ENCODE measurements around the gene SHB.

Gene SHB

DNA sequence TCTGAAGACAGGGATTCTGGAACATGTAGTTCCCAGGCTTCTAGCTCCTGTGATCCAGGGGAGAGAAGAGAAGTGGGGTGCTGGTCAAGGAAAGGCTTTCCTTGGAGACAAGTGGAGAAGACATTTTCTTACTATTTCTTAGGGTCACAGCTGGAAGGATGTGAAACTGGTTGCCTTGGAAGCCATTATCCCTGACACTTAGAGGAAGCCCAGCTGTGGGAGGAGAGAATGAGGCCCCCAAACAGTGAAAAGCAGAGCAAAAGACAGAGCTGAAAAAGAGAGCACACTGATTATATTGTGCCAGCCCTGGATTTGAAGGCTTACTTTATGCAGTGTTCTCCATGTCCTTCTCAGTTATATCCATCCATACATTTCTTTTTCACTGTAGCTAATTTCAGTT, 17.5 kb upstream of the SHB start:
- DNase-seq (ENCODE audit: low read depth) = no peak

DNA sequence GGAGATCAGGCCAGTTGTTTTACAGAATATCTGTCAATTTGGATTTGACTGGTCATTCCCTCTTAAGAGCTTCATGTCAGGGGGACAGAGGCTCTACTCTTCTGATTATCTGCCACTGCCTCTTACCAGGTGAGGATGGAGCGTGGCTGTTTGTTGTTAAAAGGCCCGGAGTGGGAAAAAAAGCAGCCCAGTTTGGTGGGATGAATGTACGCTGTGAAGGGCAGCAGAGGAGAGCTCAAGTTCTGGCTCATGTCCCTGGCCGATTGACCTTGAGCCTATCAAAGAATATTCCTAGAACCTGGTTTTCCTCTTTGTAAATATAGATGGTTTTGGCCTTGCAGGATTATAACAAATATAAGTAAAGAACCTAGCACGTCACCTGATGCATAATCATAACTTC, 16.3 kb upstream of the SHB start:
- no peak for DNase-seq (ENCODE audit: low read depth)

DNA sequence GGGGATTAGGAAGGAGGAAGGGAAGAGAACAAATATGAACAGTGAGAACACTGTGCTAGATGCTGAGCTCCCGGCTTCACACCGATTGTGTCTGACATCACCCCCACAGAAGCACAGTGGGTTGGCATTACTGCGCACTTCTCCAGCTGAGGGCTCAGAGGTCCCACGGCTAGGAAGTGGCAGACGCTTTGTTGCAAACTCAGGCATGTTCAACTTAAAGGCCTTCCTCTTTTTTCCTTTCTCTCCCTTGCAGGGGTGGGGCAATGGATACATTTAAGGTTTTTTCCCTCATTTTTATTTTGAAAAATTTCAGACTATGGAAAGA, 15.5 kb upstream of the SHB start:
- no peak for DNase-seq (ENCODE audit: low read depth)

DNA sequence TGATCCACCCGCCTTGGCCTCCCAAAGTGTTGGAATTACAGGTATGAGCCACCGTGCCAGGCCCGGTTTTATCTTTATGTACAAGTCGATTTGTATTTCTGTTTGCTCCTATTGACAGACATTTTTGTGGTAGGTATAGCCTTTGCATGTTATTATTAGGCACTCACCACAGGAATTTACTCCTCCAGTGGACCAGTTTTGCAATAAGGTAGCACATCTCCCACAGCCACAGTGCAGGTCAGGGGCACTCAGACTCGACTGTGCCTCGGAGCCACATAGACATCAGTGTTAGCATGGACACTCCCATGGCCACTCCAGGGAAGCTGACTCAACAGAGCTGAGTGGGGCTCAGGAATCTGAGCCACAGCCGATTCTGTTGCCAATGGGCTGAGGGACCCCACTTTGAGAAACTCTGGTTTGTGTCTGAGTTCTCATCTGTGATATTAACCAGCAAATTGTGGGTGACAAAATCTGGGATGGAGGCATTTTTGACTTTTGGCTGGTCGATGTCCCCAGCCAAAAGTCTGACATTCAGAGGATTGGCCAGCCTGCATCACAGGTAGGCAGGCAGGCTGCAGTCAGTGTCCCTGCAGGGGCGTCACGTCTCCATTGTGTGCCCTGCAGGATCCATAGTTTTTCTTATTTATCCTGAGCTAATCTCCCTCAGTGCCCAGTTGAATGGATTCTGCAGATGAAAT, 15.0 kb upstream of the SHB start:
- DNase-seq (ENCODE audit: low read depth) = no peak

DNA sequence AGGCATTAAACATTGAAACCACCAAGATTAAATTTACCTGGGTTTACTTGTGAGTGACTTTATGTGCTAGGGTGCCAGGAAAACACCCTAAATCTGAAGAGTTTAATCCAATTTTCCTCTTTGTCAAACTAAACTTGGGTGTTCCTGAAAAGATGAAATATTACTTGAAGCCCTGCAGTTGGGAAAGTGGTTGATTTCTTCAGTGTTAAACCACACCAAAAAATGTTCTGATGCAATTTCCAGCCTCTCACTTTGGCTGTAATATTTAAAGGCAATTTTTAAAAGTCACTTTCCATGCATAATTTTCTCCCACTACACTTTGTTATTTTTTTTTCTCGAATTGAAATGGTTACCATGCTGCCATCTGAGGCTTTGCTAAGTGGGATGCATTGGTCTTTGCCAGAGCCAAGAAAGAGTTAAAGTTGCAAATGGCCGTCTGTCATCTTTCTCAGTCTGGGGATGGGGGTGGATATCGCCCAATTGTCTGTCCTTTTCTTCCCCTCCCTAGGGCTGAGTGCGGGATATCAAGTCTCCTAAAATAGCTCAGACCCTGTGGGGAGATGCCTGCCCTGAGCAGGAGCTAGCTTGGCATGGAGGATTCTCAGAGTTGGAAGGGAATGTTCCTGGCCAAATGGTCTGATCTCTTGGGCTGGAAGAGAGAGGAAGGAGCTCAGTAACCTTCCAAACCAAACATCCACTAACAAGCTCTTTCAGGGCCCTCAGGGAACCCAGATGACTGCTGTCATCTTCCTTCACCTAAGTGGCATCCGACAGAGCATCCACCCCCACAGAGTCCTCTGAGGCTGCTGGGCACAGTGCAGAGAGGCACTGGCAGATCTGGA, 13.6 kb upstream of the SHB start:
- DNase-seq (ENCODE audit: low read depth) = no peak

DNA sequence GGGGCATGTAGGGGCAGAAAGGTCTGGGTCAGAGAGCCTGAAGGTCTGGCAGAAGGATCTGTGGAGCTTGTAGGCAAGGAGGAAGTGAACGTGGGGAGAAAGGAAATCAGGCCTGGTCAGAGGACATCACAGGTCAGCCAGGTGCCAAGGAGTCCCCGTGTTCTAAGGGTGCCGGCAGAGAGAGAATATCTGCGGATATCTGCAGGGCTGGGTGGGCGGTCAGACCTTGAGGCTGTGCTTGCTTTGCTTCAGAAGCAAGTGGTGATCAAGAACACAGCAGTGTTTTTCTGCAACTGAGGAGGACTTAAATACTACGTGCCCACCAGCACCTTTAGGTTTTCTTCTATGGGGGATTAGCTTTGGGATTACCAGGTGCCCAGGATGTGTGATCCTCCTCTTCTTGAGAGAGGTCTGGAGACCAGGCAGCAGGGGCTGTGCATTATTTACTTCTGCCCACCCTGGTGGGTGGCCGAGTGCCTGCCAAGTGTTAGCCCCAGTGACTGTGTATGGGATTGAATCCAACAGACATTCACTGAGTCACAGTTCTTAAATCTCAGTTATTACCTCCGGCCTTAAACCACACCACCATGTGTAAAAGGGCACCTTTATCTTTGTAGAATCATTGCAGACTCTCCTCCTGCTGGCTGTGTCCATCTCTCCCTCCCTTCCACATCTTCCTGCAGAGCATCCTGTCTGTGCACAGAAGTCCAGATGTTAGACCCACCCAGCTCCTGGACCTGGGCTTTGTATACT, 12.5 kb upstream of the SHB start:
- no peak for DNase-seq (ENCODE audit: low read depth)

DNA sequence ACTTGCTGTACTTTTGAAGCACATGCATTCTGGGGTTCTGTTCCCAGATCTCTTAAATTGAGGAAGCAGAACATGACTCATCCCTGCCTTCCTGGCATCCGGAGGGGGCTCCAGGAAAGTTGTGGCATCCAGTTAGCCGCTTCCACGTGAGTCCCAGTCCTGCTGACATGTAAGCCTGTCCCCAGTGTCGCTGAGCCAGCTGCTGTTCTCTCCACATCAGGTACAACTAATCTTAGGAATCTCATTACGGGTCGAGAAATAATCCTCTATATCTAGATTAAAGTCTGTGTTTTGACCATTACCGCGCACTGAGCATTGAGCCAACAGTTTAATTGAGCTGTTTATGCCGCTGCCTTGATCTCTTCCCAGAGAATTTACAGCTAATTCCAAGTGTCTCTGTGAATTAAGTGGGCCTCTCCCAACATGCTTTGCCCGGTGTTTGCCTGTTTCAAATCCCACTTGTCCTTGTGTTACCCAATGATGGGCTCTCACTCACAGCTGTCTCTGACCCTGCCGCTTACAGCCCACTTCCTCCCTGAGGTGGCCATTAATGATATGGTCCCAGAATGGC, 10.5 kb upstream of the SHB start:
- no peak for DNase-seq (ENCODE audit: low read depth)

DNA sequence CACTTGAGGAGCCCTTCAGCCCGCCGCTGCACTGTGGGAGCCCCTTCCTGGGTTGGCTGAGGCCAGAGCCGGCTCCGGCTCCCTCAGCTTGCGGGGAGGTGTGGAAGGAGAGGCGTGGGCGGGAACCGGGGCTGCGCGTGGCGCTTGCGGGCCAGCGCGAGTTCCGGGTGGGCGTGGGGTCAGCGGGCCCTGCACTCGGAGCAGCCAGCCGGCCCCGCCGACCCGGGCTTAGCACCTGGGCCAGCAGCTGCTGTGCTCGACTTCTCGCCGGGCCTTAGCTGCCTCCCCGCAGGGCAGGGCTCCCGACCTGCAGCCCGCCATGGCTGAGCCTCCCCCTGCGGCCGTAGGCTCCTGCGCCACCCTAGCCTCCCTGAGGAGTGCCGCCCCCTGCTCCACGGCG, 6.2 kb upstream of the SHB start:
- no peak for DNase-seq (ENCODE audit: low read depth)

DNA sequence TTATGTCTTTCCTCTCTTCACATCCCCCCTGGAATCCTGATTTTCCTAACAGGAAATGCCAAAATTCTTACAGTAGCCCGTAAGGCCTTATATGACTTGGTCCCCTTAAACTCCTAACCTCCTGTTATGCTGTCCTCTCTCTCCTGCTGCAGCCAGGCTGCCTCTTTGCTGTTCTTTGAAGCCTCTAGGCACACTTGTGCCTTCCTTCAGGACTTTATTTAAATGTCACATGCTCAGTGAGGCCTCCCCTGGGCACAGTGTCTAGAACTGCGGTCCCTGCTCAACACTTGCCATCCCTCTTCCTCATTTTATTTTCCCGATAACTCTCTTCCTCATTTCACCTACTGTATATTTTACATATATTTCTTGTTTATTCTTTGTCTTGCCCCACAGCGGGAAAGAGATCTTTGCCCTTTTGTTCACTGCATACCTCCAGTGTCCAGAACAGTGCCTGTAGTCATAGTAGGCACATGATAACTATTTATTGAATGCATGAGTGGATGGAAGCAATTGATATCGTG, 5.5 kb upstream of the SHB start:
- DNase-seq (ENCODE audit: low read depth) = no peak

DNA sequence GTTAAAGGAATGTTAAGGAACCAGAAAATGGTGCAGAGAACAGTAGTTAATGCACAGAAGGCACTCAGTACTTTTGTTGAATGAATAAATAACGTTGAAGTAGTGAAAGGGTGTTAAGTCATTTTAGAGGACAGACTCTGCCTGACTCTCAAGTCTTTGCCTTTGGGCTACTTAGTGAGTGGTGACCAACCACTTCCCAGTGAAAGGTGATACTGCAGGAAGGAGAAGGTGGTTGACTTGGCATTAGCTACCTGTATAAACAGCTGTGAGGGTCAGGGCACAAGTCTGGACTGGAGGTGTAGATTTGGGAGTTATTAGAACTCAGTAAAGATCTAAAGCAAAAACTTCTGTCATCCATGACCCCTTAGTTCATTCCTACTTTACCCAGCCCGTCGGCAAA, 4.9 kb upstream of the SHB start:
- DNase-seq (ENCODE audit: low read depth) = no peak

DNA sequence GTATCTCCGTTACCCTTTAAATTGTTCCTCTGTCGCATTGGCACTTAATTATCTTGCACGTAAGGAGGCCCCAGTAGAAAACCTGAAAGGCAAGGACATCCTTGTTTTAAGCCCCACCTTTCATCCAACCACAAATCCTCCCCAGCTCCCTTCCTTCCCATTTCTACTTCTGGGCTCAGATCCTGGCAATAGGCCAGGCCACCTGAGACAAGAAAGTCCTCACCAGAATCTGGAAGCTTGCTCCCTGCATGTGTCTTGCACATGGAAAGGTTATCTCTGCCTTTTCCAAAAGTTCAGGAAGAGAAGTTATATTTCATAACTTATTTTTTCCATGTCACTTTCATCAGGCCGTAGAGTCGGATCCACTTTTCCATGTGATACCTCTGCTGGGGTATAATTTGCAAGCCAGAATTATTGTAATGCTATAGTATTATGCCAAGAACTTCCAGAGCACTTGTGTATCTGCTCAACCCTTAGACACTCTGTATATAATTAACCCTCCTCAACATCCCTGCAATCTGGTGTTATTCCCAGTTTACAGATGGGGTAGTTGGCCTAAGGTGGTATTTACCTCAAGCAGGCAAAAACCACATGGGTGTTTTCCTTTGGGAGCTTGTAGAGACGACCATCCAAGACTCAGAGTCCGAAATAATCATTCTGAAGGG, 2.6 kb upstream of the SHB start:
- no peak for DNase-seq (ENCODE audit: low read depth)

DNA sequence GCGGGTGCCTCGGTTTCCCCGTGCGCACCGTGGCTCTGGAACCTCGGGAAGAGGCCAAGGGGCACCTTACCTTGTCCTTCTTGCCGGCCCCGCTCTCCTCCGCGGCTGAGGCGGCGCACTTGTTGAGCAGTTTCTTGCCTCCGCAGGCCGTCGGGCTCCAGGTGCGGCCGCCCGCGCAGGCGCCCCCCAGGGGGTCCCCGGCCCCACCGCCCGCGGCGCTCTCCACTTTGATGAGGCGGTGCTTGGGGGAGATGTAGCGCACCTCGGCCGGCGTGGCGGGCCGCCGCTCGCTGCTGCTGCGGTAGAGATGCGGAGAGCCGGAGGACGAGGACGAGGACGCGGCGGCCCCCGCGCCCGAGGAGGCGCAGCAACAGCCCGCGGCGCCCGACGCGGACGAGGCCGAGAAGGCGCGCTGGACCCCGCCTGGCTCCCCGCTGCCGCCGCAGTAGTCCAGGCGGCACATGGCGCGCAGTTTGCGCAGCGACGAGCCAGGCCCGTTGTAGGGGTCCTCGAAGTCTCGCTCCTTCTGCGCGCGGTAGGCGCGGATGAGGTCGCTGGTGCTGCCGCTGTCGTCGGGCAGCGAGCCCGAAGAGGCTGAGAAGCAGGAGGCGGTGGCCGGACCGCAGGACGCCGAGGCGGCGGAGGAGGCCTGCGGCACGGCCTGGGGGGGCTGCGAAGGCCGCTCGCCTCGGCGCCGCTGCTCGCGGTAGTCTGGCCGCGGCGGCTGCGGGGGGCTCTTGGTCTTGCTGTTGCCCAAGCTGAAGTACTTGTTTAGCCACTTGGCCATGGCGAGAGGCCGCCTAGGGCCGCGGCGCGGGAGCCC, 957 bp downstream of the SHB start:
- DNase-seq (ENCODE audit: low read depth) = no peak

DNA sequence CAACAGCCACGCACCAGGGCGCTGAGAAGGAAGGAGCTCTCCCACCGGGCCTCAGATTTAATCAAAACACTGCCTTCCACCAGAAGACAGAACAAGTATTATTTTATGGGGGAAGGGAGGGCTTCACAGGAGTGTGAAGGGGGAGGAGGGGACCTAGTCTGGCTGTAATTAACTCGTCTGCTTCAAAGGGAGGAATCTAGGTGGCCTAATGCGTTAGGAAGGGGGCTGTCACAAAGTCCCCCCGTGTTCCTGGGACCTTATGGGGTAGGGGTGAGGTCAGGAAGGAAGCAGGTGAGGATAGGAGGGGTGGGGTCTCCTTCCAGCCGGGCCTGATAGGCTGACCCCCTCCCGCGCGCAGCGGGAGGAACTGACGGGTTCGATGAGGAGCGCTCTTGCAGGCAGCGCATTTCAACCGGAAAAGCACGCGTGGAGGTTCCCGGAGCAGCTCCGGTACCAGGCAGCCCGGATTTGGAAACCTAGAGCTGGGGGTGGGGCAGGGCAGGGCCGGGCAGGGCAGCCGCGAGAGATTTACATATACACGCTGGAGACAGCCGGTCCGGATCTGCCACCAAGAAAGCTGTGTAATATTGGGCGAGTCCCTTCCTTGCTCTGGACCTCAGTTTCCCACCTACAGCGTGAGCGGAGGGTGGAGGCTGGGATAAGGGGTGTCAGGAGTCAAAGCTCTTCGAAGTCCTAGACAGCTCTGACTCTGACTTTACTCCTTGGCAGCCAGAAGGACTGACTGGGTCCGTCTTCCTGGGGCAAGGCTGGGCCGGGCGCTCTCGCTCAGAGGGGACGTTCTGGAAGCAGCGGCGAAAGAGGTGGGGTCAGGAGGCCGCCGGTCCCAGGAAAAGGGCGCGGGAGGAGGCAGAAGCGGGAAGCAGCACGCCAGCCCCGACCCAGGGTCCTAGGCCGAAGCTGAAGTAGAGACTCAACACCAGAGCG, 1.8 kb downstream of the SHB start:
- no peak for DNase-seq (ENCODE audit: low read depth)

DNA sequence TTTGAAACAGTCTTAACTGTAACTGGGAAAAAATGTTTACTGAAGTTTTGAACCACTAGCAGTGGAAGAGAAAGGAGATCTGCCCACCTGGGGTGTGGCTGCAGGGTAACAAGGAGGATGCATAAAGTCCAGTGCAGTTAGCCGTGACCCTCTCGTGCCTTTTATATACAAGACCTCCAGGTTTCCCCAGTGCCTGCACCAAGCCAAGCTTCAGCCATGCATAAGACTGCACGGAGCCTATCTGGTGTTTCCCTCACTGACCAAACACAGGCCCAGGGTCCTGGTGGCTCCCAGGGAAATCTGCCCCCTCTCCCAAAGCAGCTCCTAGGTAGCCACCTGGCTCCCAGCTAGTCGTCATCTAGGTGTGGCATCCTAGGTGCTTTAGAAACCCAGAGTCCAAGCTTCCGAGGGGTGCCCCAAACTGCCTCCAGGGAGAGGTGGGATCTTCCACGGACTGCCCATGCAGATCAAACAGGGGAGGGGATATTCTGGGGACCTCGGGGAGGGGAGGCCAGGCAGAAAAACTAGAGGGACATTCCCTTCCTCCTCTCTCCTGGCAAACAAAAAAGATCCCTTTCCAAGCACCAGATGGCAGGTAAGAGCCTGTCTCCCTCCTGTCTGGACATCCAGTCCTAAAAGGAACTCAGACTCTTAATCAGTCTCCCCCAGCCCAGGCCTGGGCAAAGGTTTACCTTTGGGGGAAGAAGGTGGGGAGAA, 2.7 kb downstream of the SHB start:
- DNase-seq (ENCODE audit: low read depth) = no peak

DNA sequence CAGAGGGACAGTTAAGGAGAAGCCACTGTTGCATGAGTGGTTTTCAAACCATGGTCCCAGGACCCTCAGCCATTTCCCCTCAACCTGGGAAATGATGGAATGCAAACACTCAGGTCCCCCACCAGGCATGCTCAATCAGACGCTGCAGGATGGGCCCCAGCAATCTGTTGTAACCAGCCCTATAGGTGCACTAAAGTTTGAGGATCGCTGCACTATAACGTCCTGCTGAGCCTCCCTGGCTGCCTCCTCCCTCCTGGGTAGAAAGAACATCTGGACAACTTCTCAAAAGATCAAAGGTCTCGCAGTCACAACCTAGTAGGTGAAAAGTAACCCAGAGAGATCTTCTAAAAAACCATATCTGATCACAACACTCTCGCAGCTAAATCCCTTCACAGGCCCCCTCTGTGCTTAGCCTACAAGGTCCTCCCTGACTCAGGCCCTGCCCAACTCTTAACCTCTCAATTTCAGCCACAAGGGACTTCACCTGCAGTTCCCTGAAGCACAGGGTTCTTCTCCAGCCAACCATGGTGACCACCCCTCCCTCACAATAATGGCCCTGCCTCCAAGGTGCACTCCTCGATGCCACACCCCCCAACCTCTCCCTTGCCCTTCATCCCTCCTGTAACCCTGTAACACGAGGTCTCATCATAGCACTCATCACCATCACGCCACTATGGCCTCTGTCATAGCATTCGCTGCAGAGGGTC, 3.5 kb downstream of the SHB start:
- no peak for DNase-seq (ENCODE audit: low read depth)

DNA sequence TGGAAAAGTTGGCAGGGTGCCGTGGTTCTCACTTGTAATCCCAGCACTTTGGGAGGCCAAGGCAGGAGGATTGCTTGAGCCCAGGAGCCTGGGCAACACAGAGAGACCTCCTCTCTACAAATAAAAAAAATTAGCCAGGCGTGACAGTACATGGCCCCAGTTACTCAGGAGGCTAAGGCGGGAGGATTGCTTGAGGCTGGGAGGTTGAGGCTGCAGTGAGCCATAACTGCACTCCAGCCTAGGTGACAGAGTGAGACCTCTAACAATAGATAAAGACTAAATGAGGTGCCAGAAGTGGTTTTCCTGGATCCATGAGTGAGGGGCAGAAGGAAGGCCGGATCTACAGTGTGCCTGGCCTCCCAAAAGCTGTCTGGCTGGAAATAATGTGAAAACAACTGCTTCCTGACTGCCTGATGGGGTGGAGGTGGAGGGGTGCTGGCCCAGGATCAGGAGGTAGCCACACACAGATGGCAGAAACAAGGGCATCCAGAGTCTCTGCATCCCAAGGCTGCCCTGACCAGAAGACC, 4.1 kb downstream of the SHB start:
- DNase-seq (ENCODE audit: low read depth) = no peak

DNA sequence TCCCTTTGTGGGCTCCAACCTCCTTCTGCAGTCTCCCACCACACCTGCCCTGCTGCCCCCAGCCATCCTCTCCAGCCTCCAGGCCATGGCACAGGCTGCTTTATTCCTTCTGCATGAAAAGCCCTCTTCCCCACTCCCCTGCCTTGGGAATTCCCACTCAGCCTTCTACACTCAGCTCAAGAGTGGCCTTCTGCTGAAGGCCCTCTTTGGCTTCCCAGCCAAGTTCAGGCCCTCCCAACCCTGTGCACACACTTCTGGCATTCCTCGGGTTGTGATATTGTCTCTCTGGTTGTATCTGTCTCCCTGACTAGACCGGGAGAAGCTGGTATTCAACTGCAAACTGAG, 5.7 kb downstream of the SHB start:
- no peak for DNase-seq (ENCODE audit: low read depth)

DNA sequence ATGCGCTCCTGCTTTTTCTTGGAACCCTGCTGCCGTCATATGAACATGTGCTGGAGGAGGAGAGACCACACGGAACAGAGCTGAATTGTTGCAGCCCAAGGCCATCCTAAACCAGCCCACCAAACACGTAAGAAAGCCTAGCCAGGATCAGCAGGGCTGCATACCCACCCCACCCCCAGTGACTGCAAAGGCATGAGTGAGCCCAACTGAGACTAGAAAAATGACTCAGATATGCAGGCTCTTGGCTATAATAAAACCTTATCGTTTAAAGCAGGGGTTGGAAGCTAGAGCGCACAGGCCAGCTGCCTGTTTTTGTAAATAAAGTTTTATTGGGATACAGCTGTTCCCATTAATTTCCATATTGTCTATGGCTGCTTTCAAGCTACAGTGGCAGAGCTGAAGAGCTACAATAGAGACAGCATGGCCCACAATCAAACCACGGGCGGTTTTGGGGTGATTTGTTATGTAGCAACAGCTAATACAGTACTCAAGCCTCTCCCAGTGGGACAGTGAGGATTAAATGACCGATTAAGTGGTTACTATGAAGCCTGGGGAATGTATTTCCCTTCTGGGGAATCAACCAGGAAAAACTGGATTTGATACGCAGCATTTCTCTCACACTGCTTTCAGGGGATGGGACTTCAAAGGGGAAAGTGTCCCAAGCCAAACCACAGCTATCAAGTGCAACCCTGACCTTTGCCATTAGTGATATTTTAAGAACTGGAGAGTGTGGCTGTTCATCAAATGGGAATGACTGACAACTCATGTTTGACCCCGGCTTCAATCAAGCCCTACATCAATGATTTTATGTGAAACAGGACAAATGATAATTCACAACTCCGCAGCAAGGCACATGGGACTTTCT, 6.3 kb downstream of the SHB start:
- DNase-seq (ENCODE audit: low read depth) = no peak

Measured in activated T-cell treated with anti-CD3 and anti-CD28 coated beads for 1 hour (primary cell).